ENCODE results near the gene CNFN. TPM values are rescaled to one million over a fixed set of nuclear protein-coding genes. Genes with fewer than 3 reads are reported as not detected.

The CNFN gene
- total RNA-seq, 1 donor from 2014 or later = 1.9 TPM

GRCh38 chr19:42361545-42361910 lies 28.6 kb downstream of the CNFN start:
- Mint-ChIP-seq H3K4me1 (peaks cover 2% of the 10 kb centered on the region), H3K27ac (no peak overlapping the region), H3K9me3 (no peaks in the 10 kb centered on the region), H3K36me3 (peaks cover 34% of the 10 kb centered on the region), H3K27me3 (ENCODE audit: low read depth) (no peaks in the 10 kb centered on the region), H3K4me3 (no peak overlapping the region)
- TF ChIP-seq, protein P1, sequence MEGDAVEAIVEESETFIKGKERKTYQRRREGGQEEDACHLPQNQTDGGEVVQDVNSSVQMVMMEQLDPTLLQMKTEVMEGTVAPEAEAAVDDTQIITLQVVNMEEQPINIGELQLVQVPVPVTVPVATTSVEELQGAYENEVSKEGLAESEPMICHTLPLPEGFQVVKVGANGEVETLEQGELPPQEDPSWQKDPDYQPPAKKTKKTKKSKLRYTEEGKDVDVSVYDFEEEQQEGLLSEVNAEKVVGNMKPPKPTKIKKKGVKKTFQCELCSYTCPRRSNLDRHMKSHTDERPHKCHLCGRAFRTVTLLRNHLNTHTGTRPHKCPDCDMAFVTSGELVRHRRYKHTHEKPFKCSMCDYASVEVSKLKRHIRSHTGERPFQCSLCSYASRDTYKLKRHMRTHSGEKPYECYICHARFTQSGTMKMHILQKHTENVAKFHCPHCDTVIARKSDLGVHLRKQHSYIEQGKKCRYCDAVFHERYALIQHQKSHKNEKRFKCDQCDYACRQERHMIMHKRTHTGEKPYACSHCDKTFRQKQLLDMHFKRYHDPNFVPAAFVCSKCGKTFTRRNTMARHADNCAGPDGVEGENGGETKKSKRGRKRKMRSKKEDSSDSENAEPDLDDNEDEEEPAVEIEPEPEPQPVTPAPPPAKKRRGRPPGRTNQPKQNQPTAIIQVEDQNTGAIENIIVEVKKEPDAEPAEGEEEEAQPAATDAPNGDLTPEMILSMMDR (IDR thresholded peaks at IDR 0.05; ENCODE audit: unreplicated experiment) = no peak
- no peak for DNase-seq (ENCODE audit: low spot score in 2 of 2, unreplicated experiment in 2 of 2)

- Mint-ChIP-seq H3K9me3 (no peaks in the 10 kb centered on the region), H3K27ac (no peak overlapping the region), H3K36me3 (peaks cover 32% of the 10 kb centered on the region), H3K4me1 (peaks cover 2% of the 10 kb centered on the region), H3K4me3 (no peak overlapping the region), H3K27me3 (ENCODE audit: low read depth) (no peaks in the 10 kb centered on the region)
- no peak for DNase-seq (ENCODE audit: low spot score in 2 of 2, unreplicated experiment in 2 of 2)
- TF ChIP-seq, protein P1 (IDR thresholded peaks at IDR 0.05; ENCODE audit: unreplicated experiment) = no peak
Measured at GRCh38 chr19:42360787-42361544, 29.1 kb downstream of the CNFN start.

GRCh38 chr19:42357290-42357689 lies 32.8 kb downstream of the CNFN start:
- no peak overlapping the region for H3K4me3 Mint-ChIP-seq
- TF ChIP-seq, protein P1 (IDR thresholded peaks at IDR 0.05; ENCODE audit: unreplicated experiment) = no peak
- peaks cover 21% of the 10 kb centered on the region for H3K36me3 Mint-ChIP-seq
- no peaks in the 10 kb centered on the region for H3K9me3 Mint-ChIP-seq
- DNase-seq (ENCODE audit: low spot score in 2 of 2, unreplicated experiment in 2 of 2) = no peak
- H3K27ac Mint-ChIP-seq = no peak overlapping the region
- H3K4me1 Mint-ChIP-seq = peaks cover 2% of the 10 kb centered on the region
- no peaks in the 10 kb centered on the region for H3K27me3 Mint-ChIP-seq (ENCODE audit: low read depth)

- Mint-ChIP-seq H3K9me3 (no peaks in the 10 kb centered on the region), H3K36me3 (peaks cover 22% of the 10 kb centered on the region), H3K27me3 (ENCODE audit: low read depth) (no peaks in the 10 kb centered on the region), H3K27ac (no peak overlapping the region), H3K4me3 (no peak overlapping the region), H3K4me1 (peaks cover 2% of the 10 kb centered on the region)
- no peak for DNase-seq (ENCODE audit: low spot score in 2 of 2, unreplicated experiment in 2 of 2)
- TF ChIP-seq, protein P1 (IDR thresholded peaks at IDR 0.05; ENCODE audit: unreplicated experiment) = no peak
Measured at GRCh38 chr19:42356686-42357085, 33.4 kb downstream of the CNFN start.

- H3K9me3 Mint-ChIP-seq = no peaks in the 10 kb centered on the region
- no peak overlapping the region for H3K27ac Mint-ChIP-seq
- TF ChIP-seq, protein P1 (IDR thresholded peaks at IDR 0.05; ENCODE audit: unreplicated experiment) = no peak
- H3K4me1 Mint-ChIP-seq = peaks cover 2% of the 10 kb centered on the region
- H3K36me3 Mint-ChIP-seq = peaks cover 21% of the 10 kb centered on the region
- no peaks in the 10 kb centered on the region for H3K27me3 Mint-ChIP-seq (ENCODE audit: low read depth)
- H3K4me3 Mint-ChIP-seq = no peak overlapping the region
- no peak for DNase-seq (ENCODE audit: low spot score in 2 of 2, unreplicated experiment in 2 of 2)
Measured at GRCh38 chr19:42355896-42356295, 34.2 kb downstream of the CNFN start.
